Esophagus muscularis mucosa (tissue), 3 donors: ENCODE data around the gene RECK.

Experiments used
- POLR2A ChIP-seq: fragments of 450-650 bp; IDR thresholded peaks from one replicate; pipeline ENCODE4 v1.6.1; 2017; ENCODE audit warnings: antibody characterized with exemption, moderate library complexity, mild to moderate bottlenecking, low read depth
- TF ChIP-seq, protein P1 (sequence below), 3 experiments: fragments of 200-600 bp in 2 of 3; fragments of 450-650 bp in 1 of 3; sonication (generic) in 2 of 3; IDR thresholded peaks; one replicate each; pipeline ENCODE4 v1.5.1; 2017 to 2019; ENCODE audit warnings: antibody characterized with exemption in 3 of 3, mild to moderate bottlenecking in 2 of 3, moderate library complexity in 1 of 3

DNA sequence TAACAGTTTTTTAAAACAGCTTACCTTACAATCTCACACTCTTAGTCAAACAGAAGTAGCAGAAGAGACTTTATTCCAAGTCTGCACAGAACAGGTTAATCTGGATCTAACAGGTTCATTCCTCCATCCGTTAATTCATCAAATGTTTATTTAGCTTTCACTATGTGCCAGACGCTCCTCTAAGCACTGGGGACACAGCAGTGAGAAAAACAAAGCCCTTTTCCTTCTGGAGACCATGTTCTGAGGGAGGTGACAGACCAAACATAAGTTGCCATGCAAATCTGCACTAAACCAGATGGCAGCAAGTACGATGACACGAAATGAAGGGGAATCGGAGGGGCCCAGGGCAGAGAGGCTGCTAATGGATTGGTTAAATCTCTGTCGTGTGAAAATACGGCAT is 82.8 kb downstream of the RECK start:
- TF ChIP-seq POLR2A, result no peak
- TF ChIP-seq, protein P1, sequence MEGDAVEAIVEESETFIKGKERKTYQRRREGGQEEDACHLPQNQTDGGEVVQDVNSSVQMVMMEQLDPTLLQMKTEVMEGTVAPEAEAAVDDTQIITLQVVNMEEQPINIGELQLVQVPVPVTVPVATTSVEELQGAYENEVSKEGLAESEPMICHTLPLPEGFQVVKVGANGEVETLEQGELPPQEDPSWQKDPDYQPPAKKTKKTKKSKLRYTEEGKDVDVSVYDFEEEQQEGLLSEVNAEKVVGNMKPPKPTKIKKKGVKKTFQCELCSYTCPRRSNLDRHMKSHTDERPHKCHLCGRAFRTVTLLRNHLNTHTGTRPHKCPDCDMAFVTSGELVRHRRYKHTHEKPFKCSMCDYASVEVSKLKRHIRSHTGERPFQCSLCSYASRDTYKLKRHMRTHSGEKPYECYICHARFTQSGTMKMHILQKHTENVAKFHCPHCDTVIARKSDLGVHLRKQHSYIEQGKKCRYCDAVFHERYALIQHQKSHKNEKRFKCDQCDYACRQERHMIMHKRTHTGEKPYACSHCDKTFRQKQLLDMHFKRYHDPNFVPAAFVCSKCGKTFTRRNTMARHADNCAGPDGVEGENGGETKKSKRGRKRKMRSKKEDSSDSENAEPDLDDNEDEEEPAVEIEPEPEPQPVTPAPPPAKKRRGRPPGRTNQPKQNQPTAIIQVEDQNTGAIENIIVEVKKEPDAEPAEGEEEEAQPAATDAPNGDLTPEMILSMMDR (IDR thresholded peaks at IDR 0.05), result no peak
